SK-N-MC (cell line): ENCODE data around the gene STAG1.

ENCODE experiments used
- EZH2 ChIP-seq: fragments of 200-600 bp; sonication (generic); IDR thresholded peaks from one replicate; pipeline ENCODE4 v1.6.1; 2017; ENCODE audit warnings: antibody characterized with exemption
- POLR2AphosphoS5 ChIP-seq: IDR thresholded peaks from 2 replicates; pipeline ENCODE4 v1.6.1; 2012; ENCODE audit warnings: mild to moderate bottlenecking, low read depth, low read length, borderline replicate concordance

- TF ChIP-seq EZH2, result no peak
- TF ChIP-seq POLR2AphosphoS5, result no peak
These were observed 106.3 kb downstream of the STAG1 start for GRCh38 chr3:136645915-136646314.
